HCT116 (cell line): ENCODE data around the gene NTN4.

ENCODE experiments used
- EZH2 ChIP-seq: fragments of 200-600 bp; sonication (generic); IDR thresholded peaks from 2 replicates; pipeline ENCODE4 v1.6.1; 2017; ENCODE audit warnings: antibody characterized with exemption, mixed run types
- FOSL1 ChIP-seq: IDR thresholded peaks from 2 replicates; pipeline ENCODE4 v1.6.1; 2012; ENCODE audit warnings: low read depth
- JUND ChIP-seq: IDR thresholded peaks from 2 replicates; pipeline ENCODE4 v1.6.1; 2012
- POLR2A ChIP-seq: IDR thresholded peaks from 2 replicates; pipeline ENCODE4 v1.7.0; 2011; ENCODE audit warnings: borderline replicate concordance; ENCODE audit not compliant: insufficient read depth, insufficient read length; ENCODE audit errors: extremely low read depth
- REST ChIP-seq: IDR thresholded peaks from 2 replicates; pipeline ENCODE4 v1.6.1; 2012; ENCODE audit warnings: low read depth
- SP1 ChIP-seq: IDR thresholded peaks from 2 replicates; pipeline ENCODE4 v1.6.1; 2012; ENCODE audit warnings: low read depth
- ZBTB33 ChIP-seq: IDR thresholded peaks from 2 replicates; pipeline ENCODE4 v1.6.1; 2011; ENCODE audit warnings: mild to moderate bottlenecking, low read length, moderate library complexity; ENCODE audit not compliant: insufficient replicate concordance; ENCODE audit errors: extremely low read depth
- ZNF274 ChIP-seq: fragments of 200-500 bp; sonication (Bioruptor generic); IDR thresholded peaks from 2 replicates; pipeline ENCODE4 v1.6.1; 2014; ENCODE audit warnings: mild to moderate bottlenecking, low read depth, low read length, inconsistent platforms
- TF ChIP-seq, protein P1 (sequence below), 3 experiments: fragments of 200-600 bp in 1 of 3; sonication (generic) in 1 of 3; IDR thresholded peaks in 2 of 3; conservative IDR thresholded peaks in 1 of 3; 2 replicates each; pipeline ENCODE4 v1.5.1; 2012 to 2017; ENCODE audit warnings: low read depth in 2 of 3, low read length in 2 of 3, antibody characterized with exemption in 1 of 3, borderline replicate concordance in 1 of 3, control low read depth in 1 of 3, mild to moderate bottlenecking in 1 of 3, mixed read lengths in 1 of 3, mixed run types in 1 of 3, moderate library complexity in 1 of 3; ENCODE audit not compliant: insufficient read depth in 1 of 3
- TF ChIP-seq, protein P2 (sequence below): IDR thresholded peaks from 2 replicates; pipeline ENCODE4 v1.6.1; 2012

DNA sequence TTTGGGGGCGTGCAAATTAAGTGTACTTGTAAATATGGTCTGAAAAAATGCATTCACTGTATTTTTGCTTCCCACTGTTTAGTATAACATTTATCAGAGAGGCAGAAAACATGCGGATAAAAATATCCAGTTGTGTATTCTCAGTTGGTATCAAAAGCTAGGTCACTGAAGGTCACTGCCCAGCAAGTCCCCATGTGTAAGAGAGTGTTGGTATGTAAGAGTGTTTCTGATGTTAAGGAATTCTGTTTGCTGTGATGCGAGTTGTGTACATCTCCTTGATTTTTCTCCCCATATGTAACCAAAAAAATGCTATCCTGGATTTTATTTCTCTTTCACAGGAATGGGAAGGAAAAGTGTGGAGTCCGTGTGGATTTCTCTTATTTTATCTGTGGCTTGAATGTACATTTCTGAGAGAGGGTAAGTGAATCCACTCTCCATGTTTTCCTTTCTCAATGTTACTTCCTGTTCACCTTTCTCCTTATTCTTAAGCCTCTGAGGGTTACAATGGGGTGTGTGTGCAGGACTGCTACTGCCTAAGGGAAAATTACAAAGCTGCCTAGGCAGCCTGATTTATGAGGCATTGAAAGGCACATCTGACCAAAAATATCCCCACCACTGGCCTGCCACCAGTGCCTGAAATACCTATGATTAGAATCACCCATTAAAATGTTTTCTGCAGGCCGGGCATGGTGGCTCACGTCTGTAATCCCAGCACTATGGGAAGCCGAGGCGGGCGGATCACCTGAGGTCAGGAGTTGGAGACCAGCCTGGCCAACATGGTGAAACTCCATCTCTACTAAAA is 141.4 kb downstream of the NTN4 start:
- TF ChIP-seq, protein P1, sequence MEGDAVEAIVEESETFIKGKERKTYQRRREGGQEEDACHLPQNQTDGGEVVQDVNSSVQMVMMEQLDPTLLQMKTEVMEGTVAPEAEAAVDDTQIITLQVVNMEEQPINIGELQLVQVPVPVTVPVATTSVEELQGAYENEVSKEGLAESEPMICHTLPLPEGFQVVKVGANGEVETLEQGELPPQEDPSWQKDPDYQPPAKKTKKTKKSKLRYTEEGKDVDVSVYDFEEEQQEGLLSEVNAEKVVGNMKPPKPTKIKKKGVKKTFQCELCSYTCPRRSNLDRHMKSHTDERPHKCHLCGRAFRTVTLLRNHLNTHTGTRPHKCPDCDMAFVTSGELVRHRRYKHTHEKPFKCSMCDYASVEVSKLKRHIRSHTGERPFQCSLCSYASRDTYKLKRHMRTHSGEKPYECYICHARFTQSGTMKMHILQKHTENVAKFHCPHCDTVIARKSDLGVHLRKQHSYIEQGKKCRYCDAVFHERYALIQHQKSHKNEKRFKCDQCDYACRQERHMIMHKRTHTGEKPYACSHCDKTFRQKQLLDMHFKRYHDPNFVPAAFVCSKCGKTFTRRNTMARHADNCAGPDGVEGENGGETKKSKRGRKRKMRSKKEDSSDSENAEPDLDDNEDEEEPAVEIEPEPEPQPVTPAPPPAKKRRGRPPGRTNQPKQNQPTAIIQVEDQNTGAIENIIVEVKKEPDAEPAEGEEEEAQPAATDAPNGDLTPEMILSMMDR (IDR thresholded peaks at IDR 0.05 in 2 of 3, conservative IDR thresholded peaks at IDR 0.05 in 1 of 3; ENCODE audit: borderline replicate concordance in 1 of 3, insufficient read depth in 1 of 3, low read depth in 2 of 3, low read length in 2 of 3) = no peak
- TF ChIP-seq, protein P2, sequence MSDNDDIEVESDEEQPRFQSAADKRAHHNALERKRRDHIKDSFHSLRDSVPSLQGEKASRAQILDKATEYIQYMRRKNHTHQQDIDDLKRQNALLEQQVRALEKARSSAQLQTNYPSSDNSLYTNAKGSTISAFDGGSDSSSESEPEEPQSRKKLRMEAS = no peak; the same call in 1 of the 2 replicates
- TF ChIP-seq FOSL1 (0 out of 2 replicates have a peak, but pooled peaks have one; percentile 29), ZBTB33 (no peak), JUND (peak; percentile 57; the same call in 1 of the 2 replicates), POLR2A (no peak), ZNF274 (no peak), REST (no peak), EZH2 (no peak), SP1 (peak; percentile 70)
